ENCODE data around the gene RWDD3.

Gene RWDD3

DNA sequence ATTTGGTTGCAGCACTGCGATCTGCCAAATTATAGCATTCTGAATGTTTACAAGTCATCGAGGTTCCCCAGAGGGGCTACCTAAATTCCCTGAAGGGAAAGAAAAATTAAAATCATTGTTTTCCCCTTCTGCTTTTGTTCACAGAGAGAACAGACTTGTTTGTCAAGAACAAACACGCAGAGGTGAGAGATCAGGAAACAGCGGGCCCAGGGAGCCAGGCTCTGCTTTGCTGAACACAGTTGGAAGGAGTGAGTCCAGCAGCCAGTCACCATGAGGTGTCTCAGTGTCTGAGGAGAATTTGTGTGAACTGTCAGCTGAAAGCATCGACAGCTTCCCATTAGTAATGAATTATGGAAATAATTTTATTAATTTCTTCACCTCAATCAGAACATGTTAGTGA lies 52.5 kb downstream of the RWDD3 start:
- DNase-seq: no peak

DNA sequence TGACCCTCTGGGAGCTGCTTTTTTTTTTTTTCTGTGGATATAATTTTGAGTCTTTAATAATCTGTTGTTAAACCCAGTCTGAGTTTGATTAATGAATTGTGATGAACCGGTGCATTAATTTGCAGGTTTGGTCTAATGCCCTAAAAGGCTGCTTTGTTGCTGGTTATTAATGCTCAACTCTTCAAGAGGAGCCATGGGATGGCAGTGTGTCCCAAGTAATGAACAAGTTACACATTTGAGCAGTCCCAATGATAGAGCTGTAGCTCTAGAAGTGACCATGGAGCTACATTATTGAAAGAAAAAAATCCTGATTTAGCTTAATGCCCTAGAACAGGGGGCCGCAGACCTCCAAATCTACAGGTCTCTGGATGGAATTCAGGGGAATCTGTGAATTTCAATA lies 53.1 kb downstream of the RWDD3 start:
- no peak for DNase-seq

DNA sequence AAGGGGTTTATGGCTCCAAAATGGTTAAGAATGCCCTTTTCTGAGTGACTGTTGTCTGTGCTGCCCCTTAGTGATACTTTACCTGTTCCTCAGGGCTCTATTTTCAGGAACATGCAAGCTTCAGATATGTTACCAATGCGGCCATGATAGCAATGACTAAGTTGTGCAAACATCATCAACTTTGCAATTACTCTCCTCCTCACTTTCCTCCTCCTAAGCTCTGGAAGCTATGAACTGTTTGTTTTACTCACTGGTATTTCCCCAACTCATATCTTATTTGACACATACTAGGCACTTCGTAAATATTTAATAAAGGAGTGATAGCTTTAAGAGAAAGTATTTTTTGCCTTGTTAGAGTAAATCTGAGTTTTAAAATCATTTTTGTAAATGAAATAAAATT lies 53.8 kb downstream of the RWDD3 start:
- DNase-seq: no peak

Measured in NCI-H187 treated with DMSO at 0.1 percent for 48 hours (cell line).